ENCODE data around the gene LARP1B. TPM values are rescaled to one million over a fixed set of nuclear protein-coding genes. Genes with fewer than 3 reads are reported as not detected.
"Not testable (repeated sequence)": the region's sequence is repeated elsewhere in the genome, so short reads cannot be mapped to it uniquely, and the experiment has no call there.

The LARP1B gene
- total RNA-seq, 1 experiment from 2014 or later, result 42.9 TPM

DNA sequence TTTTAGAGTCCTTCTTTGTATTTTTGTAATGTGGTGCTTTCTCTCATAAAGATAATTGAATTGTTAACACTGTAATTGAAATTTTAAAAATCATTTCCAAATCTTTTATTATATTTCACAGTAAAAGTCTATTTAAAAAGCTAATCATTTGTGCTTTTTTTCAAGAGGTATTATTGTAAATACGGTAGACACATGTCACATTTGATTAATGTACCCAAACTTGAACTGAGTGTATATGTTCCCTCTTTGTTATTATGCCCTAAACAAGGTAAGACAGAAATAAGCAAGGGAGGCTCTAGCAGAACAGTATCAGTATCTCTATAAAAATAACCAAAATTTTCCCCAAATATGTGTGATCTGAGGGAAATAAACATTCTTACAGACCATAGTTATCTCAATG, 21.5 kb upstream of the LARP1B start:
- Histone ChIP-seq H3K9ac (ENCODE audit: extremely low read depth, insufficient read length, low read length) (no peak overlapping the region), H3K79me2 (ENCODE audit: insufficient read depth, low read length) (no peaks in the 10 kb centered on the region), H3K4me1 (ENCODE audit: insufficient read depth, low read length) (no peaks in the 10 kb centered on the region), H2BK20ac (ENCODE audit: low read depth, low read length, poor library complexity, severe bottlenecking) (no peak overlapping the region), H3K23me2 (ENCODE audit: insufficient read length, low read depth, low read length, poor library complexity, severe bottlenecking) (no peaks in the 10 kb centered on the region), H3K9me3 (ENCODE audit: control insufficient read depth, low read depth, low read length) (no peaks in the 10 kb centered on the region), H3K4me2 (ENCODE audit: insufficient read depth, insufficient read length, low read length) (no peak overlapping the region), H4K20me1 (ENCODE audit: control insufficient read depth, insufficient read depth, insufficient read length) (no peaks in the 10 kb centered on the region), H3T11ph (ENCODE audit: low read length) (no peak overlapping the region), H2BK5ac (ENCODE audit: insufficient read length, low read length) (no peak overlapping the region), H3K56ac (ENCODE audit: insufficient read length, low read depth, low read length) (no peak overlapping the region), H3K27ac (ENCODE audit: insufficient read length, low read depth, low read length) (no peak overlapping the region), H2BK120ac (ENCODE audit: low read depth, low read length, poor library complexity, severe bottlenecking) (no peak overlapping the region), H2BK12ac (ENCODE audit: insufficient read length, low read depth, low read length) (no peak overlapping the region), H2BK15ac (ENCODE audit: low read depth, low read length) (no peak overlapping the region), H4K91ac (ENCODE audit: insufficient read length, low read depth, low read length) (no peak overlapping the region), H4K8ac (replicated peaks; ENCODE audit: insufficient read length, low read depth, low read length) (no peak overlapping the region), H4K5ac (ENCODE audit: insufficient read length, low read depth, low read length) (no peak overlapping the region), H3K14ac (ENCODE audit: insufficient read depth, low read length) (no peak overlapping the region), H3K27me3 (ENCODE audit: insufficient read depth, low read length) (no peaks in the 10 kb centered on the region), H3K18ac (ENCODE audit: insufficient read length, low read depth, low read length) (no peak overlapping the region), H2AK5ac (ENCODE audit: insufficient read length, low read length) (no peak overlapping the region), H2AFZ (ENCODE audit: low read length) (no peak overlapping the region), H3K79me1 (ENCODE audit: insufficient read depth, low read depth, low read length, poor library complexity, severe bottlenecking) (no peaks in the 10 kb centered on the region), H3K23ac (ENCODE audit: insufficient read length, low read depth, low read length) (no peak overlapping the region), H3K4ac (ENCODE audit: low read depth, low read length) (no peak overlapping the region)
- Mint-ChIP-seq H3K9me3 (no peaks in the 10 kb centered on the region), H3K36me3 (ENCODE audit: insufficient read depth in 1 of 3, low read depth in 3 of 3) (no peaks in the 10 kb centered on the region), H3K27ac (no peak overlapping the region), H3K4me1 (no peaks in the 10 kb centered on the region), H3K27me3 (ENCODE audit: low read depth) (no peaks in the 10 kb centered on the region), H3K4me3 (no peak overlapping the region)
- no CpG with 5 or more reads among the region's 1 CpG for WGBS (ENCODE audit: extremely low coverage, insufficient read length, low lambda C conversion rate)
- DNase-seq, result no peak
- TF ChIP-seq, protein P1, sequence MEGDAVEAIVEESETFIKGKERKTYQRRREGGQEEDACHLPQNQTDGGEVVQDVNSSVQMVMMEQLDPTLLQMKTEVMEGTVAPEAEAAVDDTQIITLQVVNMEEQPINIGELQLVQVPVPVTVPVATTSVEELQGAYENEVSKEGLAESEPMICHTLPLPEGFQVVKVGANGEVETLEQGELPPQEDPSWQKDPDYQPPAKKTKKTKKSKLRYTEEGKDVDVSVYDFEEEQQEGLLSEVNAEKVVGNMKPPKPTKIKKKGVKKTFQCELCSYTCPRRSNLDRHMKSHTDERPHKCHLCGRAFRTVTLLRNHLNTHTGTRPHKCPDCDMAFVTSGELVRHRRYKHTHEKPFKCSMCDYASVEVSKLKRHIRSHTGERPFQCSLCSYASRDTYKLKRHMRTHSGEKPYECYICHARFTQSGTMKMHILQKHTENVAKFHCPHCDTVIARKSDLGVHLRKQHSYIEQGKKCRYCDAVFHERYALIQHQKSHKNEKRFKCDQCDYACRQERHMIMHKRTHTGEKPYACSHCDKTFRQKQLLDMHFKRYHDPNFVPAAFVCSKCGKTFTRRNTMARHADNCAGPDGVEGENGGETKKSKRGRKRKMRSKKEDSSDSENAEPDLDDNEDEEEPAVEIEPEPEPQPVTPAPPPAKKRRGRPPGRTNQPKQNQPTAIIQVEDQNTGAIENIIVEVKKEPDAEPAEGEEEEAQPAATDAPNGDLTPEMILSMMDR (conservative IDR thresholded peaks at IDR 0.05), result no peak

DNA sequence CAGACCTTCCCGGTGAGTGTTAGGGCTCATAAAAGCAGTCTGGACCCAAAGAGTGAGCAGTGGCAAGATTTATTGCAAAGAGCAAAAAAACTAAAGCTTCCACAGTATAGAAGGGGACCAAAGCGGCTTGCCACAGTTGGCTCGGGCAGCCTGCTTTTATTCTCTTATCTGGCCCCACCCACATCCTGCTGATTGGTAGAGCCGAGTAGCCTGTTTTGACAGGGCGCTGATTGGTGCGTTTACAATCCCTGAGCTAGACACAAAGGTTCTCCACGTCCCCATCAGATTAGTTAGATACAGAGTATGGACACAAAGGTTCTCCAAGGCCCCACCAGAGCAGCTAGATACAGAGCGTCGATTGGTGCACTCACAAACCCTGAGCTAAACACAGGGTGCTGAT, 14.1 kb upstream of the LARP1B start:
- not testable (repeated sequence) for H3K9me3 ChIP-seq (ENCODE audit: control insufficient read depth, low read depth, low read length); H3K9me3 Mint-ChIP-seq; H3K36me3 Mint-ChIP-seq (ENCODE audit: insufficient read depth in 1 of 3, low read depth in 3 of 3); H3K79me1 ChIP-seq (ENCODE audit: insufficient read depth, low read depth, low read length, poor library complexity, severe bottlenecking); H3K79me2 ChIP-seq (ENCODE audit: insufficient read depth, low read length); H3K27me3 Mint-ChIP-seq (ENCODE audit: low read depth); H4K5ac ChIP-seq (ENCODE audit: insufficient read length, low read depth, low read length); H2BK20ac ChIP-seq (ENCODE audit: low read depth, low read length, poor library complexity, severe bottlenecking); H4K20me1 ChIP-seq (ENCODE audit: control insufficient read depth, insufficient read depth, insufficient read length); H2BK15ac ChIP-seq (ENCODE audit: low read depth, low read length); H3K4me2 ChIP-seq (ENCODE audit: insufficient read depth, insufficient read length, low read length); H3K18ac ChIP-seq (ENCODE audit: insufficient read length, low read depth, low read length); H3K56ac ChIP-seq (ENCODE audit: insufficient read length, low read depth, low read length); H2AK5ac ChIP-seq (ENCODE audit: insufficient read length, low read length); H3K4me1 Mint-ChIP-seq; H3K27ac ChIP-seq (ENCODE audit: insufficient read length, low read depth, low read length); H3K4me1 ChIP-seq (ENCODE audit: insufficient read depth, low read length); H4K91ac ChIP-seq (ENCODE audit: insufficient read length, low read depth, low read length); H3K14ac ChIP-seq (ENCODE audit: insufficient read depth, low read length); DNase-seq; H3K23ac ChIP-seq (ENCODE audit: insufficient read length, low read depth, low read length); H2BK12ac ChIP-seq (ENCODE audit: insufficient read length, low read depth, low read length); H3K27me3 ChIP-seq (ENCODE audit: insufficient read depth, low read length); H2BK120ac ChIP-seq (ENCODE audit: low read depth, low read length, poor library complexity, severe bottlenecking); H3K4ac ChIP-seq (ENCODE audit: low read depth, low read length); H3K4me3 Mint-ChIP-seq; H4K8ac ChIP-seq (replicated peaks; ENCODE audit: insufficient read length, low read depth, low read length); H2BK5ac ChIP-seq (ENCODE audit: insufficient read length, low read length); H3K23me2 ChIP-seq (ENCODE audit: insufficient read length, low read depth, low read length, poor library complexity, severe bottlenecking); H3K9ac ChIP-seq (ENCODE audit: extremely low read depth, insufficient read length, low read length); H3T11ph ChIP-seq (ENCODE audit: low read length); H2AFZ ChIP-seq (ENCODE audit: low read length); H3K27ac Mint-ChIP-seq
- no CpG with 5 or more reads among the region's 9 CpGs for WGBS (ENCODE audit: extremely low coverage, insufficient read length, low lambda C conversion rate)

All from H9 (cell line).